Neural progenitor cell (in vitro differentiated cells): ENCODE data around the gene P3H2.

Experiments
- CTCF ChIP-seq: fragments of 200-600 bp; sonication (generic); IDR thresholded peaks from 2 replicates; pipeline ENCODE4 v1.5.1; 2017; ENCODE audit warnings: antibody characterized with exemption, mild to moderate bottlenecking
- EZH2 ChIP-seq: fragments of 200-600 bp; sonication (generic); IDR thresholded peaks from 2 replicates; pipeline ENCODE4 v1.6.1; 2017; ENCODE audit warnings: antibody characterized with exemption, mild to moderate bottlenecking, moderate library complexity

- TF ChIP-seq CTCF (no peak), EZH2 (no peak)
Observed at GRCh38 chr3:189907803-189908202, 212.9 kb downstream of the P3H2 start.
